HG03520 (cell line): ENCODE data around the gene TGFBR2.

Experiments used
- ATAC-seq: cut with Tn5 transposase; IDR thresholded peaks from one replicate; pipeline ENCODE4 v1.9.1; 2021; ENCODE audit warnings: mild to moderate bottlenecking, moderate library complexity; ENCODE audit not compliant: unreplicated experiment

Gene TGFBR2

DNA sequence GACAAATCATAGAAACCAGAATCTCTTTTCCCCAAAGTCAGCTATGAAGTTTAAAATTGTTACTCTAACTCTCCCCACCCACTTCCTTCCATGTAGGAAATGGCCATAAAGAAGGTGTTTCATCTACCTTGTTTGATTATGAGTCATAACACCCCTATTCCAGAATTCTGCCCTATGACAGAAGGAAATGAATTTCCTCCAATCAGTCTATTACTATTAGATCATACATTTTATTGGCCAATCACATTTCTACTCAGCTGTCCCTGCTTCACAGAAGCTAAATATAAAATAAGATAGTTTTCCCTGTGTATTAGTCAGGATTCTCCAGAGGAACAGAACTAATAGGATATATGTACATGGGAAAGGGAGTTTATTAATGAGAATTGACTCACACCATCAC lies 102.1 kb downstream of the TGFBR2 start:
- ATAC-seq, result no peak

DNA sequence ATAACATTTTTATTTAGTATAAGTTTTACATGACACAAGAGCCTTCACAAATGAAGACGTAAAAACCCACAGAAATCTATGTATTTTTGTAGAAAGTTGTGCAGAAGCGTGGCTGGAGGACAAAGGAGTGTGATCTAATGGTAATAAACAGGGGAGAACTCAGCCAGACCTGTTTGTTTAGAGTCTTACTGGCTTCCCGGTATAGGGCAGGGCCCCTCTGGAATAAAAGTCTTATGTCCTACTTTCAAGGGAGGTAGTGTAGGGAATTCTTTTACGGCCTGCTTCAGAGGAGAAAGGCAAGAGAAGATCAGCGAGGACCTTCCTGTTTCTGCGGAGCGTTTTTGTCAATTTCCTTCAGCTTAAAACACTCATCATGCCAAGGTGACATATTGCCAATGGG lies 103.6 kb downstream of the TGFBR2 start:
- no peak for ATAC-seq

DNA sequence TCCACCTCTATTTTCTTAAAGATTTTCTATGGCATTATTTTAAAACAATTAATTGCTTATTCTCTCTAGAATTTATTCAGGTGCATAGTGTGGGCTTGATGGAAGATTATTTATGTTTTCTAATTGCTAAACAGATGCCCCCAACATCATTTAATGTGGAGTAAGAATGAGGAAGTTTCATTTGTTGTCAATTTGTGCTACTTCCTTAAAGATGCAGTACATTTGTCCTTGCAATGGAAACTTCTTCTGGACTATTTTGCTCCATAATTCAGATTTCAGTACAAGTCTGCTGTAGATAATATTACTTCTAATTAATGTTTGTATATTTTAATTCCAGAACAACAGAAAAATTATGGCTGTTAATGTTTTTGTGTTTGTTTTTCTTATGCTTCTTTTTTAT lies 104.8 kb downstream of the TGFBR2 start:
- no peak for ATAC-seq

DNA sequence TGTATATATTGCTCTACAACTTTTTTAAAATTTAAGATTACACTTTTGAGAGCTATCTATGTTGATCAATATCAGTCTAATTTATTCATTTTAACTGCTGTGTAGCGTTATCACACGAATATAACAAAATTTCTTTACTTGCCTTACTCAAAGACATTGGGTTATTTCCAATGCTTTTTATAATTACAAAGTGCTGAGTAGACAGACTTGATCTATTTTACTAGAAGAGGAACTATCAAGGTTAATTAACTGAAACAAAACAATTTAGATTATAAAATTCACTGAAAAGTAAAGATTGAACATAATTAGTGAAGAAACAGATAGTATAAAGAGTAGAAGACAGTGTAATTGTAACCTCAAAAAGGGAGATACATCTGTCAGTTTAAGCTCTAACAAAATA lies 105.5 kb downstream of the TGFBR2 start:
- ATAC-seq, result no peak

DNA sequence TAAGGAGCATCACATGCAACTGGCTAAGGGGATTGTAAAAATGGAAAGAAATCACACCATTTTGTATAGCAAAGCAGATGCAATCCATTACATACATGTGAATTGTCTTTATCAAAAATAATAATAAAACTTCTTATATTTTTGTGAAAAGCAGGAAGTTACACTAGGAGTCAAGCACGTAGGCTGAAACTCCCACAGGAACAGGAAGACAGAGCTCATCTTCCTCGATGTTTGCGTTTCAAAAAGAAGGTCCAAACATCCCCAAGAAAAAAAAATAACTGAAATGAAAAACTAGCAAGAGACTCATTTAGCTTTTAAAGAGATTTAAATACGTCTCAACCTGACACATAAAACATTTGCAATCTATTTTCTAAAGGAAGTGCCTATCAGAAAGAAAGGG lies 106.6 kb downstream of the TGFBR2 start:
- ATAC-seq, result no peak

DNA sequence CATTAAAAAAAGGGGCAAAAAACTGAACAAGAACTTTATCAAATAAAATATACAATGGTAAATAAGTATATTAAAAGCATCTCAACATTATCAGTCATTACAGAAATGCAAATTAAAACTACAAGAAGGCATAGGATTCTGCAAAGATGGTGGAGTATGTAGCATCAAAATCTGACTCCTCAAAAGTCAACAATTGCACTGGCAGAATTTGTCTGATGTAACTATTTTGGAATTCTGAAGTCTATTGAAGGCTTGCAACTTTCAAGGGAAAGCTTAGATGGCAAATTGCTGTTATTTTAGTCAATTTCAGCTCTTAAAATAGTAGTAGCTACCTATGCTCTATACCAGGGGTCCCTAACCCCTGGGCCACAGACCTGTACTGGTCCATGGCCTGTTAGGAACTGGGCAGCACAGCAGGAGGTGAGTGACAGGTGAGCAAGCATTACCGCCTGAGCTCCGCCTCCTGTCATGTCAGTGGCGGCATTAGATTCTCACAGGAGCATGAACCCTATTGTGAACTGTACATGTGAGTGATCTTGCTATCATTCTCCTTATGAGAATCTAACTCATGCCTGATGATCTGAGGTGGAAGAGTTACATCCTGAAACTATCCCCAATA lies 107.6 kb downstream of the TGFBR2 start:
- ATAC-seq, result no peak

DNA sequence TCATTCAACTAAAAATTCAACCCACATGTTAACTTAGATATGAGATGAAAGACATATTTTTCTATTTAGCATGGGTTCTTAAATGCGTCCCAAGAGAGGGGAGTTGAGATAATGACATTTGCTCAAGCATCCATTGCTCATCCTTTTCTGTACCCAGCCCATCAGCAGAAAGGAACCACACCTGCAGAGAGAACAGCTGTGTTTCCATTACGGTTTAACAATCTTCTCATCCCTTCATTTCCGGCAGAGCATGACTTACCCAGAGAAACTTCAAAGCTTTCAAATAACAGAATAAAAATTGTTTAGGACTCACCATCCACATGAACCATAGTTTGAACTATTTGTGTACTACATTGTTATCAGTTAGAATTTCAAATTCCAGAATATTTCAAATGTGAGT lies 113.1 kb downstream of the TGFBR2 start:
- no peak for ATAC-seq

DNA sequence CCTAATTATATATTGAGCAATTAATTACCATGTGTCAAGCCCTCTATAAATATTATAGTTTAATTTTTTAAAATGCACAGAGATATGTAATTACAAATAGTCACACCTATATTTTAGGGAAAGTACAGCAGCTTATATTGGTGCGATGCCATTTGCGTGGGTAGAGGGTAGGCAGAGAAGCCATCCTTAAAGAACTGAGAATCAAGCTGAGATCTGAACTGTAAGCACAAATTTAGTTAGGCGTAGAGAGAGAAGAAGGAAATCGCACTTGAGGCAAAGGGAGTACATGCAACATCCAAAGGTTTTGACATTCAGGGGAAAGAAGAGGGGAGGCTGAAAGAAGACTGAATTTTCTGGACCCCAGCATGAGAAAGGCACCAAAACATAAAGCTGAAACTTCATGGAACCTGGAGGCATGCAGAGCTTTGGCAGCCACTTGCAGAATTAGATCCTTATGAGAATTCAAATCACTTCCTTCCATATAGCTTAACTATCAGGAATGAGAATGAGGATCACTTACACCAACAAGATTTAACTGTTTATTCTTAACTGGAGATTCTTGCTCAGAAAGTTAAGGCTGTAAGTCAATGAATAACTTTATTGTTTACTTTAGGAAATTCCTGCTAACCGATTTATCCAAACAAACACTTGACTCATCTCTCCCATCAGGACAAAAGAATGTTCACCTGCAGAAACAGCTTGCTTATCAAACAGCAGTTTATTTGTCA lies 114.3 kb downstream of the TGFBR2 start:
- ATAC-seq, result no peak

DNA sequence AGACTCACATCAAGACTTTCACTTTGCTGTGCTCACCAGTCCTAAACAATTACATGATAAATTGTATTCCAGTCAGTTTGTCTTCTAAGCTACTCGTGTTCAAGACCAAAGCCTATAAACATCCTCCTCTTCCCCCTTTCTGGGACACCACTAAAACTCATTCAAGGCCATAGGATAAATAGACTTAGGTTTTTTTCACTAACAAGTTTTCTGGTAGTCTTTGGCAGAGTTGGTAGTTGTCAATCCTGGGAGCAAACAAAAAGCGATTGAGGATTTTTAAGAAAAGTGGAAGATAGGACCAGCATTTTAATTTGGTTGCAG lies 114.9 kb downstream of the TGFBR2 start:
- ATAC-seq, result no peak

DNA sequence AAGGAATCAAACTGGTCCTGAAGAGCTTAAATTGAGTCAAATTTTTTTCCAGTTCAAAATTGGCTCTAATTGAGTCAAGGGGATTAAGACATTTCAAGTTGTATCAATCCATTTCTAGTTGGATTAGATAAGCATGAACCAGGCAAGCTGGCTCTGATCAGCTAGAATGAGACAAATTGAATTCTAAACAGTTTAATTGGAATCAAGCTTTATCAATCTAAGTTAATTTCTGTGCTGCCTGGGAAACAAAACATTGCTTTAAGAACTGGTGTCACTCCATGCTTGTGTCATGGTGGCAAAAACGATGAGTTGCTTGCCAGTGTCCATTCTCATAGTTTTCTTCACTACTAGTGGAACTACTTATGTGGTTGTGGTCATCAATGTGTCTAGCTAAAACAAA lies 116.8 kb downstream of the TGFBR2 start:
- no peak for ATAC-seq

DNA sequence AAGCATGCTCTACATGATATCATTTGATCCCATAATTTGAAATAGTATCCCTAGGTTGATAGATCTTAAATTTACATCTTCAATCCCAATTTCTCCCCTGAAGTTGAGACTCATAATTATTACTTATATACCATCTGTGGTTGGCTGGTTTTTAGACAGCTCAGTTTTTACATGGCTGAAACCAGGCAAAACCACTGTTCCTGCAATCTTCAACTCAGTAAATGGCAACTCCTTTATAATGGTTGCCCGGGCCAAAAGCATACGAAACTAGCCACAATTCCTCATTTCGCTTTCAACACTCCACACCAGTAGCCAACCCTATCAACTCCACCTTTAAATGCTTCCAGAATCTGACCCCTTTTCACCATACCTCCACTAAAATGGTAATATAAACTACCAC lies 118.5 kb downstream of the TGFBR2 start:
- no peak for ATAC-seq

DNA sequence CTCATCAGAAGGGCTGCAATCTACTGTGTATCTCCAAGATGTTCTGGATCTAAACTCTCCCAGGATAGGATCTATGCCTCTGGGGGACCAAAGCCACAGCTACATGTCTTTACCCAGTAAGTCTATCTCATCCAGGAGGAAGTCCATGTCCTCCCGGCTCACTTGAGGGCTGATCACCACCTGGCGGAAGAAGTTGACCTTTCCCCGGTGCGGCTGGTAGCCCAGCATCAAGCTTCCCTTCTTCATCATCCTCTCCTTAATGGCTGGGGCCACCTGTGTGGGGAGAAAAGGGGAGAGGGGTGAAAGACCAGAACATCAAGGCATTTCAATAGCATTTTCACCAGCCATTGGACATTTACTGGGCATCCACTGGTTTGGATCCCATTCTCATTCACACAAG lies 121.7 kb downstream of the TGFBR2 start:
- ATAC-seq, result no peak

DNA sequence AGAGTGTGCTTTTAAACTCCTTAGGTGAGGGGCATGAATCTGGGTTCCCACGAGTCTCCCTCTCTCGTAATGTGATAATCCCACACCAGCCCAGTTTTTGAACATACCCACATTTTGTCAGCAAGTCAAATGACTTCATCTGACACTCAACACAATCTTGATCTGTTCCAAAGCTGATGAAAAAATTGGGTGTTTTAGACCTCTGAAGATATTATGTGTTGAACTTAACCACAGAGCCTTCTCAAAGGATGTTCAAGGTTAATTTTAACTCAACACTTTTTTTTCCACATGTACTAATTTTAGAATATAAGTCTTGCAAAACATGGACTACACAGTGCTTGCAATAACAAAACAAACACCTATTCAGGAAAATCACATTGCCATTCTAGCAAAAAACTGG lies 123.1 kb downstream of the TGFBR2 start:
- no peak for ATAC-seq

DNA sequence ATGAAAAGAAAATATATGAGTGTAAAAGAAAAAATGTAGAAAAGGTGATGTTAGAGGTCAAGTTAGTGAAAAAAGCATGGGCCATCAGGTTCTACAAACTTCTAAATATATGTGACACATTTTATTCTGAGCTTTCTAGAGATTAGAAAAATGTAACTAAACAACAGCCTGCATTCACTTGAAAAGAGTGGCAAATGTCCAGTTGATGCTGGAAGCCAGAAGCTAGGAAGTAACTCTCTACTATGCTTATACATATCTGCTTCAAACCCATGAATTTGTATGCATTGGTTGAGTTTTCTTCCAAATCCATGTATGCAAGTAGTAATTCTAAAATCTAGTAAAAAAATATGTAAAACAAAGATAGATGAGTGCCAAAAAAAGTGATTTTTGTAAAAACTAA lies 123.5 kb downstream of the TGFBR2 start:
- no peak for ATAC-seq

DNA sequence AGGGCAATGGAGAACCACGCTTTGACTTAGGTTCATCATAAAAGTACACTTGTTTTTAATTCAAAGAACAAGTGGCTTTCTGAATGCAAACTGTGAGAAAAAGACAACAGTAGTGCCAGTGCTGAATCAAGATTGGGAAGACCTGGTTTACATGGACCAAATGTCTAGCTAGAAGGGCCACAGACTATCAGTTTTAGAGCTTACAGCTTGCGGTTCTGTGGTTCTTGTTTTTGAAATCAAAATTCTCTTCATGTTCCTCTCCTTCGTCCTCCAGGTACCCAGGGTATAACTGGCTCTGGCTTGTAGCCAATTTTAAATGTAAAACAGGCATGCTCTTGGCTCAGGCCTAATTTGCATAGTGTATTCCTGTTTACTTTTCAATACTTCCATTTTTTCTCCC lies 124.6 kb downstream of the TGFBR2 start:
- no peak for ATAC-seq

DNA sequence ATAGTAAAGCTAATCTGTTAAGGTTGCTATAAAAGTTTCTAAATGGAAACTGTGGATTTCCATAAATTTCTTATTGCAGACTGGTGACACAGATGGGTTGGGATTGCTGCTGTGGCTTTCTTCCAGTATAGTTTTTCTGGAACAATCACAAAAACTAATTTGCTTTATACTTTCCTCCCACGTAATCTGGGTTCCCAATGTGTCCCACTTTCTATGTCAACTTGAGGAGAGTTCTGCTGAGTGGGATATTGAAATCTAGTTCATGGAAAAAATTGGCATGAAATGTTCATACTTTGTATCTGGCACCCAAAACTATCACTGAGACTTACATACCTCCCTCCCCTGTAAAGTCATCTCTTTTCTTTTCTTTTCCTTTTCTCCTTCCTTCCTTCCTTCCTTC lies 126.8 kb downstream of the TGFBR2 start:
- ATAC-seq, result no peak

DNA sequence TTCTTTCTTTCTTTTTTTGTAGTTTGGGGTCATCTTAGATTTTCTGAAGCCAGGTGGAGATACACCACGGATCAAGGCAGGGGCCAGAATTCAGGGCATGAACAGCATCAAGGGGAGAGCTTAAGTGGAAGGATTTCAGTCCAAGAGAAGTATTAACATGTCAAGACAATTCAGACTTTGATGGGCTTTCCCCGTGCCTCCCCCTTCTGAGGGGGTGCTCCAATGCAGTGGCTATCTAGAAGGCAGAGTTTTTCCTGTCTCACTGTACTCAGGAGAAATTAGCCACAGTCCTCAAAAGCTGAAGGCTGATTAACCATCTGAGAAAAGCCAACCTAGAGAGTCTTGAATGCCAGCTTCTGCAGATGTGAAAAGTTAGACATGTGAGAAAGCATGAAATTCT lies 127.3 kb downstream of the TGFBR2 start:
- ATAC-seq, result no peak

DNA sequence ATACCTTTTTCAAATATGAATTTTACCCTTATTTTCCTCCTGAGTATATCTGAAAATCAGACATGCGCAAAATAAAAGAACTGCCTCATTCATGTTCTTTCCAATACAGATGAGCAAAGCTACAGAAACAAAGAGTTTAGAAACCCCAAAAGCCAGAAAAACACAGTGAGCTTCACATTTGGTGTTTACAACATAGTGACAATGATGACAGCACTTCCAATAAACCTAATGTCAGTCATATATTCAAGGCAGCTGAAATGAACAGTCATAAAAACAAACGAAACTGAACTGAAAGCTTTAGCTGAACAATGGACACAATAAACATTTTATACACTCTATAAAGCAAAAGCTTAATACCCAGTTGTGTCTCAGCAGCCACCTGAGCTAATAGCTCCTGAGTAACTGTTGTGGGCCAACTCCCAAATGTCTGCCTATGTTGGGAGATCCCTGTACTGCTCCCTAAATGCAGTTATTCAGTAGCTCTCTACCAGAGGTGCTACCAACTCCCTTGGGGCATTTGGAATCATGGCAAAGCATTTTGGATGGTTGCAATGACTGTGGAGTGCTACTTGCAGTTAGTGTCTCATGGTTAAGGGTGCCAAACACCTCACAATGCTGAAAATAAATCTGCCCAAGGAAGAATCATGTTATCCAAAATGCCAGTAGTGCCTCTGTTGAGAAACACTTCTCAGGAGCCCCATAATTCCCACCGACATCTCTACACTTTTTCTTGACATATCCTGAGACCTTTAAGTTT lies 131.5 kb downstream of the TGFBR2 start:
- no peak for ATAC-seq

DNA sequence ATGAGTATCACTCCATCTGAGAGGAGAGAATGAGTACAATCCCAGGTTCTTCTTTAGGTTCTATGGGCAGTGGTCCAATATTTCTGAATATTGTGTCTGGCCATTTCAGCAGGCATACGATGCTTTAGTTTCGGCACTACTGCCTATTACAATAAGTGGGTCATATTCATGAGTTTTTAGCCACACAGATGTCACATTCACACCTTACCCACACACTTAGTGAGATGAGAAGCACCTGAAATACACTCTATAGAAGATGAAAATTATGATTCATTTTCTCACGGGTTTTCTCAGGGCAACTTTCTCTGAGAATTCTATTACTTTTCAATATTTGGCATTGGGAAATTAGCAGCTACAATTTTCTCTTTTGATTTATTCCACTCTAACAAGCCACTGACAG lies 132.2 kb downstream of the TGFBR2 start:
- ATAC-seq, result no peak

DNA sequence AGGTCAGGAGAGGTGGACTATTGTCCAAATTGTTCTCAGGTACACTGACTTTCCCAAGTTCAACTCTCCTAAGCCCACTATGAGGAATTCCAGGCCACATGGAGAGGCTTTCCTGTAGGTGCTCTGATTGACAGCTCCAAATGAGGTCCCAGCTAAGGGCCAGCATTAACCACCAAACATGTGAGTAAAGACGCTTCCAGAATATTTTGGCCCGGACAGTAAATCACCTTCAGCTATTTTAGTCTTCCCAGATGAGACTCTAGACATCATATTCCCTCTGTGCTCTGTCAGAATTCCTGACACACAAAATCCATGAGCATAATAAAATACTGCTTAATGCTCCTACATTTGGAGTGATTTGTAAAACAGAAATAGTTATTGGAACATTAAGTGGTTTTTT lies 135.5 kb downstream of the TGFBR2 start:
- ATAC-seq, result no peak

DNA sequence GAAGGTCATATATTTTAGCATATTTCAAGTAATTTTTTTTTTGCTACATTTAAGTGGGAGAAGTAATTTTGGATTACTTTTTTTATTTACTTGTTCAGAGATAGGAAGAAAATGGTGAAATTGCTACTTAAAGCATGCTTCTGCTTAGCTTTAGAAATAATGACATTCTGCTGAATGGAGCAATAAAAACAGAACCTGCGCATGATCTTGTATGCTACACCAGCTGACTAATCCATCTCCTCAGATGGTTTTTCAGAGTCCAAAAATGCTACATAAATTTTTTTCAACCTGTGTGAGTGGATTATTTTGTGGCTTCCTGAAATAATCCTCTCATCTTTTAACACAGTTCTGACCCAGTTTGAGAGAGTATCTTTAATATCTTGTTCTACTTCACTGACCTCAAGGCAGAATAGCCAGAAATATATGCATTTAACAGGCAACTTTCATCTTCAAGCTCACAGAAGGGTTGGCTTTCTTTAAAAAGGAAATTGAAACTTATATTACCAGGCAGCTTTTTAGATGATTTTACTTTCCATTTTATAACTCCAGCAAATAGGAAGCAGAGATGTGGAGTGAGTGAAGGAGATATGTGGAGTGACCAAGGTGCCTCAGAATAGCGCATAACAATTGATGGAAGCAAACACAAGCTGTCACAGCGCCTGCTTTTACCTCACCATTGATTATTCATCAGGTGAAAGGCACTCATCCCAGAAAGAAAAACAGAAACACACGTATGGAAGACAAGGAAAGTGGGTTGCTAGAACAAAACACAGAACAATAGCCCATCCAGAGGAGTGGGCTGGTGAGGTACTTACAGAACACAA lies 136.6 kb downstream of the TGFBR2 start:
- ATAC-seq, result no peak
